K562 (cell line): ENCODE measurements around the gene TIPIN. TPM values are rescaled to one million over a fixed set of nuclear protein-coding genes. Genes with fewer than 3 reads are reported as not detected.

Source experiments
- ATAC-seq: fragments of 200-7000 bp; cut with Tn5 transposase; 3 replicates; pipeline ENCODE4 v1.9.1; 2020; ENCODE audit warnings: moderate library complexity
- BruUV-seq: library from RNA; stranded (reverse); fragments of 400-500 nt; replicated peaks from 2 replicates; lab custom pipeline; 2021; lab: Mats Ljungman, UMichigan
- CTCF ChIA-PET: fragments of 300-600 bp; formaldehyde crosslinking; extraction: SDS; loops from one replicate; lab custom pipeline; 2021; ENCODE audit warnings: low intra/inter-chr PET ratio; lab: Yijun Ruan, JAX
- POLR2A ChIA-PET: fragments of 300-600, 350-650 bp; sonication (Branson Sonifier 250); formaldehyde crosslinking; extraction: SDS; loops from one replicate; lab custom pipeline; 2021; ENCODE audit warnings: antibody characterized with exemption, inconsistent platforms; lab: Yijun Ruan, JAX
- DNase-seq, 4 experiments: peaks; one replicate each; pipeline versions ENCODE4 v3.0.0 to v3.0.0-alpha.2; 2011 to 2018; ENCODE audit warnings: low spot score in 3 of 4, mixed read lengths in 3 of 4; ENCODE audit errors: extremely low read depth in 1 of 4
- FAIRE-seq: peaks from 2 replicates; lab custom pipeline; 2011; peaks lifted over from hg19 to GRCh38; lab: Jason Lieb, UNC
- H2AFZ ChIP-seq: 2 replicates; pipeline ENCODE4 v1.6.0; 2011; ENCODE audit warnings: low read depth, low read length, control low read depth, inconsistent platforms
- H3K27ac ChIP-seq: fragments of 200-600 bp; 3 replicates; pipeline ENCODE4 v1.8.0; 2011; ENCODE audit warnings: low read depth, mild to moderate bottlenecking, control low read depth, inconsistent platforms, low read length, moderate library complexity, mixed read lengths; ENCODE audit errors: extremely low read depth
- H3K27me3 ChIP-seq, 2 experiments: fragments of 300-600 bp in 1 of 2; 2 replicates in 1 of 2; 3 replicates in 1 of 2; pipeline versions ENCODE4 v1.6.0 to v1.8.0; 2011; ENCODE audit warnings: inconsistent platforms in 2 of 2, low read length in 2 of 2, mild to moderate bottlenecking in 1 of 2, mixed read lengths in 1 of 2, moderate library complexity in 1 of 2; ENCODE audit not compliant: control insufficient read depth in 2 of 2, insufficient read depth in 2 of 2
- H3K36me3 ChIP-seq: fragments of 300-600 bp; 3 replicates; pipeline ENCODE4 v1.8.0; 2011; ENCODE audit warnings: mild to moderate bottlenecking, low read length, inconsistent platforms; ENCODE audit not compliant: control insufficient read depth, insufficient read depth
- H3K4me1 ChIP-seq, 2 experiments: fragments of 200-600 bp in 1 of 2; replicated peaks in 1 of 2; 2 replicates in 1 of 2; 3 replicates in 1 of 2; pipeline versions ENCODE4 v1.5.1 to v1.8.0; 2011; ENCODE audit warnings: inconsistent platforms in 2 of 2, low read length in 2 of 2, mild to moderate bottlenecking in 1 of 2, mixed read lengths in 1 of 2, moderate library complexity in 1 of 2; ENCODE audit not compliant: control insufficient read depth in 2 of 2, insufficient read depth in 2 of 2
- H3K4me2 ChIP-seq: 2 replicates; pipeline ENCODE4 v1.6.1; 2011; ENCODE audit warnings: low read length, control low read depth, inconsistent platforms, mixed read lengths; ENCODE audit not compliant: insufficient read depth
- H3K4me3 ChIP-seq: fragments of 200-600 bp; sonication (generic), shearing (Covaris generic); 2 replicates; pipeline ENCODE4 v1.5.1; 2016; ENCODE audit warnings: control low read depth, inconsistent platforms
- H3K79me2 ChIP-seq: fragments of 200-600 bp; 3 replicates; pipeline ENCODE4 v1.8.0; 2011; ENCODE audit warnings: low read length, inconsistent platforms; ENCODE audit not compliant: control insufficient read depth, insufficient read depth
- H3K9ac ChIP-seq, 2 experiments: 2 replicates each; pipeline versions ENCODE4 v1.6.0 to v1.6.1; 2011; ENCODE audit warnings: low read depth in 2 of 2, low read length in 2 of 2, control low read depth in 1 of 2, inconsistent platforms in 1 of 2, mild to moderate bottlenecking in 1 of 2, mixed read lengths in 1 of 2; ENCODE audit not compliant: insufficient read depth in 1 of 2
- H3K9me1 ChIP-seq: one replicate; pipeline ENCODE4 v1.6.0; 2011; ENCODE audit warnings: inconsistent platforms, mild to moderate bottlenecking, low read length, moderate library complexity; ENCODE audit not compliant: control insufficient read depth, insufficient read depth
- H3K9me3 ChIP-seq: replicated peaks from 2 replicates; pipeline ENCODE4 v1.5.1; 2011; ENCODE audit warnings: low read depth, low read length, inconsistent platforms; ENCODE audit not compliant: control insufficient read depth, insufficient read depth
- H4K20me1 ChIP-seq: replicated peaks from 2 replicates; pipeline ENCODE4 v1.6.1; 2011; ENCODE audit warnings: low read length, inconsistent platforms, mixed read lengths; ENCODE audit not compliant: control insufficient read depth, insufficient read depth
- SIX5 ChIP-seq, 2 experiments: IDR thresholded peaks; 2 replicates each; pipeline ENCODE4 v1.6.1; 2011; ENCODE audit warnings: low read length in 2 of 2, borderline replicate concordance in 1 of 2, low read depth in 1 of 2, mild to moderate bottlenecking in 1 of 2, moderate library complexity in 1 of 2; ENCODE audit not compliant: insufficient read depth in 1 of 2
- SP2 ChIP-seq: IDR thresholded peaks from 2 replicates; pipeline ENCODE4 v1.6.1; 2011; ENCODE audit warnings: mild to moderate bottlenecking, low read depth, low read length, moderate library complexity; ENCODE audit not compliant: poor library complexity, severe bottlenecking; ENCODE audit errors: extremely low read depth
- ZBTB49 ChIP-seq: sonication (generic); formaldehyde crosslinking; IDR thresholded peaks from 2 replicates; pipeline ENCODE4 v1.8.0; 2022; ENCODE audit warnings: missing genetic modification reagents, mild to moderate bottlenecking, borderline replicate concordance
- ZC3H8 ChIP-seq: fragments of 450-650 bp; IDR thresholded peaks from 2 replicates; pipeline ENCODE4 v1.6.1; 2017
- WGBS: fragments of 100-300 bp; shearing (Covaris generic); methylation state at CpG from one replicate; pipeline ENCODE4 v1.1.6; 2016; ENCODE audit warnings: low coverage, mixed read lengths; ENCODE audit not compliant: insufficient coverage; ENCODE audit errors: missing lambda C conversion rate; 5-methylcytosine and 5-hydroxymethylcytosine counted together
- in situ Hi-C: fragments of 300-500 bp; cut with MboI; formaldehyde crosslinking; loops from 4 replicates; pipeline ENCODE4 v1.15.0; 2018; ENCODE audit warnings: inconsistent platforms, mixed read lengths
- intact Hi-C: fragments of 100-400 bp; cut with micrococcal nuclease; formaldehyde crosslinking; loops from 2 replicates; pipeline ENCODE4 v1.14.2; 2022
- polyA plus RNA-seq, 8 experiments: library from polyadenylated mRNA; depleted of rRNA in 4 of 8; stranded (reverse) in 5 of 8; unstranded in 3 of 8; fragments of >200 nt; fragmentation: Nextera tagmentation in 2 of 8; fragmentation: Illumina TruSeq in 1 of 8; extraction: Ambion mirVana in 2 of 8; extraction: Trizol in 1 of 8; gene quantifications; 2 replicates each; pipeline versions ENCODE4 v1.2.1 to v1.2.3, GENCODE V29; 2011 to 2014; ENCODE audit warnings: inconsistent platforms in 1 of 8, missing spikeins in 1 of 8
- total RNA-seq, 7 experiments: library from RNA; depleted of rRNA in 6 of 7; stranded (reverse); fragments of >200 nt in 6 of 7; fragmentation: Illumina TruSeq in 2 of 7; extraction: Trizol in 2 of 7; gene quantifications; 2 replicates each; pipeline versions ENCODE4 v1.2.1 to v1.2.3, GENCODE V29; 2011 to 2021; ENCODE audit warnings: low replicate concordance in 1 of 7
- TF ChIP-seq, protein P1 (sequence below), 3 experiments: IDR thresholded peaks in 2 of 3; conservative IDR thresholded peaks in 1 of 3; 2 replicates each; pipeline ENCODE4 v1.5.1; 2011 to 2012; ENCODE audit warnings: low read length in 3 of 3, mild to moderate bottlenecking in 3 of 3, control low read depth in 2 of 3, improper control_type of control experiment in 1 of 3, inconsistent platforms in 1 of 3, low read depth in 1 of 3, mixed read lengths in 1 of 3, moderate library complexity in 1 of 3; ENCODE audit not compliant: insufficient read depth in 2 of 3

TIPIN gene
- total and polyA plus RNA-seq, 9 of the 15 experiments (the other 6 are each of a cell fraction or from before 2014, with no cell fraction given), result 22.9 to 61.4 (median 42.0) TPM

GRCh38 chr15:66402761-66403284, 46.3 kb upstream of the TIPIN start:
- no peak for ATAC-seq
- ChIA-PET CTCF (no interaction called here), POLR2A (interaction anchor here (0.5 to 2.6 kb wide), 10 partner anchors 8 to 162 kb away, joined by 3 to 11 read pairs (median 5); partner anchors contain the start of gene MAP2K1)
- H4K20me1 ChIP-seq, result peaks cover 20% of the 10 kb centered on the region; the same call in 1 of the 2 replicates
- WGBS, result 54% methylated on average over 3 of the region's 3 CpGs
- no peak for DNase-seq
- peaks cover 3 to 4% of the 10 kb centered on the region in 2 experiments; a peak in 3 of 5 replicates for H3K4me1 ChIP-seq
- no peaks in the 10 kb centered on the region for H3K9me3 ChIP-seq
- no peaks in the 10 kb centered on the region for H3K9me1 ChIP-seq
- no peak overlapping the region for H2AFZ ChIP-seq
- no peak overlapping the region for H3K27ac ChIP-seq
- BruUV-seq, result no TSS peak
- TF ChIP-seq ZC3H8, result no peak
- TF ChIP-seq SIX5 (IDR thresholded peaks at IDR 0.05; ENCODE audit: borderline replicate concordance in 1 of 2, insufficient read depth in 1 of 2, low read depth in 1 of 2, low read length in 2 of 2), result no peak
- intact Hi-C loops, result no loop called here
- H3K9ac ChIP-seq, result no peak overlapping the region
- H3K36me3 ChIP-seq, result peaks cover 9% of the 10 kb centered on the region
- no peak overlapping the region for H3K4me3 ChIP-seq
- no peak for FAIRE-seq
- H3K4me2 ChIP-seq, result no peak overlapping the region
- in situ Hi-C loops, result no loop called here
- no peaks in the 10 kb centered on the region for H3K27me3 ChIP-seq
- H3K79me2 ChIP-seq, result peaks cover 90% of the 10 kb centered on the region

DNA sequence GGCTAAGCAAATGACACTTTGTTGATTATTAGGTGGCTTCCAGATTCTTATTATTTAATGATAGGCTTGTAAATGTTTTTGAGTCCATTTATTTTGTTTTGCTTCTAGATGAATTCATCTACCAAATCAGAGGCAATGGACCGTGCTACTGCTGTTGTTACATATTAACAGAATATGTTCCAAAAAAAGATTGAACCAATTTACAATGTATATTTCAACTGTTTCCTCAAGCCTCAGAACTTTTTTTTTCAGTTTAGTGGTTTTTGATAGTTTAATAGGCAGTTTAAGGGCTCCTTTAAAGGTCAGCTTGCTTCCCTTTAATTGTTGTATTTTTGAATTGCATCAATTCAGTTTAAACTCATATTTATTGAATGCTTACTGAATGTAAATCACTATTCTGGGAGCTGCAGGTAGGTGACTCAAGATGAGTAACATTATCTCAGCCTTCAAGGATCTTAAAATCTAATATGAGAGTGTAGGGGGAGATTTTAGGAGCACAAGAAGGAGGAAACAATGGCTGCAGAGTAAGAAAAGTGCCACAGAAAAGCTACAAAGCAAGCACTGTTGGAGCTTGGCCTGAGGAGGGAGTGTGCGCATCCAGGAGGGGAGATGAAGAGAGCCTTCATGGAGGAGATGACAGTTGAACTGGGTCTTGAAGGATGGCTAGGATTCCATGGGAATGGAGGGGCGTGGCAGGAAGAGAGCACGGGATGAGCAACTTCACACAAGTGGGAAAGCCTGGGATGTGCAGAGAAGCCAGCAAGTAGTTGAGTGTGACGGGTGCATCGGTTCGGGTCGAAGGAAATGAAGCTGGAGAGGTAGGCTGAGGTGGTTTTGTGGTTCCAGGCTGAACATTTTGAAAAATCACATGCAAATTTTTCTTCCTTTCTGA, 44.9 kb upstream of the TIPIN start:
- peak; percentile 7 for TF ChIP-seq SP2
- no peak for TF ChIP-seq ZBTB49
- TF ChIP-seq, protein P1, sequence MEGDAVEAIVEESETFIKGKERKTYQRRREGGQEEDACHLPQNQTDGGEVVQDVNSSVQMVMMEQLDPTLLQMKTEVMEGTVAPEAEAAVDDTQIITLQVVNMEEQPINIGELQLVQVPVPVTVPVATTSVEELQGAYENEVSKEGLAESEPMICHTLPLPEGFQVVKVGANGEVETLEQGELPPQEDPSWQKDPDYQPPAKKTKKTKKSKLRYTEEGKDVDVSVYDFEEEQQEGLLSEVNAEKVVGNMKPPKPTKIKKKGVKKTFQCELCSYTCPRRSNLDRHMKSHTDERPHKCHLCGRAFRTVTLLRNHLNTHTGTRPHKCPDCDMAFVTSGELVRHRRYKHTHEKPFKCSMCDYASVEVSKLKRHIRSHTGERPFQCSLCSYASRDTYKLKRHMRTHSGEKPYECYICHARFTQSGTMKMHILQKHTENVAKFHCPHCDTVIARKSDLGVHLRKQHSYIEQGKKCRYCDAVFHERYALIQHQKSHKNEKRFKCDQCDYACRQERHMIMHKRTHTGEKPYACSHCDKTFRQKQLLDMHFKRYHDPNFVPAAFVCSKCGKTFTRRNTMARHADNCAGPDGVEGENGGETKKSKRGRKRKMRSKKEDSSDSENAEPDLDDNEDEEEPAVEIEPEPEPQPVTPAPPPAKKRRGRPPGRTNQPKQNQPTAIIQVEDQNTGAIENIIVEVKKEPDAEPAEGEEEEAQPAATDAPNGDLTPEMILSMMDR (IDR thresholded peaks at IDR 0.05 in 2 of 3, conservative IDR thresholded peaks at IDR 0.05 in 1 of 3; ENCODE audit: insufficient read depth in 2 of 3, low read depth in 1 of 3, low read length in 3 of 3), result 0 out of 6 replicates have a peak, but pooled peaks of 1 of the 3 experiments have one; percentile 12
- Histone ChIP-seq H3K4me2 (no peak overlapping the region), H3K36me3 (peaks cover 15% of the 10 kb centered on the region), H3K9me1 (no peaks in the 10 kb centered on the region), H3K79me2 (peaks cover 86% of the 10 kb centered on the region), H3K27me3 (no peaks in the 10 kb centered on the region), H3K4me3 (no peak overlapping the region), H3K9me3 (no peaks in the 10 kb centered on the region), H2AFZ (no peak overlapping the region), H3K4me1 (no peaks in the 10 kb centered on the region; a peak in 1 of 5 replicates), H3K27ac (no peak overlapping the region), H4K20me1 (peaks cover 10% of the 10 kb centered on the region; the same call in 1 of the 2 replicates), H3K9ac (no peak overlapping the region)
- no peak for DNase-seq
- no TSS peak for BruUV-seq
- FAIRE-seq, result no peak
- ChIA-PET POLR2A (interaction anchor here (0.6 kb wide), 1 partner anchor 518 kb away, joined by 3 read pairs; no protein-coding TSS in a partner anchor), CTCF (no interaction called here)
- peak; percentile 60; the same call in 1 of the 3 replicates for ATAC-seq
- 83% methylated on average over 8 of the region's 8 CpGs for WGBS
- in situ Hi-C loops (no loop called here), intact Hi-C loops (no loop called here)
